Measurements from ENCODE around the gene TSSK2. TPM values are rescaled to one million over a fixed set of nuclear protein-coding genes. Genes with fewer than 3 reads are reported as not detected.

Gene TSSK2
- total RNA-seq, 1 donor from 2014 or later = not detected

Other genes with a start within 250 kb of the TSSK2 start
- 0.33 and 3.9 TPM in 2 replicates for gene DGCR6, start 225.0 kb upstream of the TSSK2 start, total RNA-seq
- gene PRODH, start 195.0 kb upstream of the TSSK2 start, total RNA-seq = 0.05 and 1.0 TPM in 2 replicates
- 56.2 and 71.2 TPM in 2 replicates for gene DGCR2, start 8.9 kb upstream of the TSSK2 start, total RNA-seq
- gene ESS2, start 13.3 kb downstream of the TSSK2 start, total RNA-seq = 12.7 and 14.6 TPM in 2 replicates
- gene GSC2, start 19.0 kb downstream of the TSSK2 start, total RNA-seq = not detected in 2 replicates
- gene SLC25A1, start 47.4 kb downstream of the TSSK2 start, total RNA-seq = 87.3 and 175 TPM in 2 replicates
- 4.2 and 4.9 TPM in 2 replicates for gene CLTCL1, start 160.4 kb downstream of the TSSK2 start, total RNA-seq

Data from dermis blood vessel endothelial cell (primary cell).